Measurements from ENCODE around the gene GNG4. TPM values are rescaled to one million over a fixed set of nuclear protein-coding genes. Genes with fewer than 3 reads are reported as not detected.

The GNG4 gene
- total RNA-seq, 3 donors from 2014 or later, result 0.15 to 2.9 TPM; not detected in 1

DNA sequence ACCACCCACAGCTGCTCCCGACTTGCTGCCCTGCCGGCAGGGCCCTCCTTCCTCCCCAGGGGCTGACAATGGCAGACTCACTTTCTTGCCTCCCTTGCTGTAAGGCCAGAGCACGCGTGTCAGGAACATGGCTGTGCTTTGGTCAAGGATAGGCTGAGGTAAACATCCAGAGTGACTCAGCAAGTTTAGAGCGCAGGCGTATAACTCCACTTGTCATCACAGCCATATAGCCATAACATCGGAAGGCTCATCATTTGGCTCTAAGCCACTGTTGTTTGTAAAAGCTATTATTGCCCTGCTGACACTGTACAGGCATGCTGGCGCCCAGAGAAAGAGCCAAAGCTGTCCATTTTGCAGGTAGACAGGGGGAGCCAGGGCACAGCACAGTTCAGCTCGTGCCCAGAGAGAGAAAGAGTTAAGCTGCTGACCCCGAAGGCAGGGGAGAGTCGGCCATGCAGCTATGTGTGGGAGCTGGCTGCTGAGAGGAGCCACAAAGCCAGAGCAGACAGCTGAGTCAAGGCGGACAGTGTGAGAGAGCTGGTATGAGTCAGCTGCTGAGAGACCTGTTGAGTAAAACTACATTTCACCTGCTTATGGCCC is 60.6 kb downstream of the GNG4 start:
- Histone ChIP-seq H3K4me1 (no peaks in the 10 kb centered on the region), H3K9me3 (peaks cover 0 to 22% of the 10 kb centered on the region in 2 donors), H3K36me3 (no peaks in the 10 kb centered on the region), H3K27me3 (no peaks in the 10 kb centered on the region), H3K27ac (no peak overlapping the region), H3K4me3 (no peak overlapping the region)
- TF ChIP-seq POLR2AphosphoS5 (IDR thresholded peaks at IDR 0.05) (no peak), POLR2A (IDR thresholded peaks at IDR 0.05) (no peak), CTCF (IDR thresholded peaks at IDR 0.05) (no peak)
- intact Hi-C loops (cut with DNase I; ENCODE audit: low total_unique reads), result no loop called here
- no peak for DNase-seq (ENCODE audit: low spot score in 2 of 2)

DNA sequence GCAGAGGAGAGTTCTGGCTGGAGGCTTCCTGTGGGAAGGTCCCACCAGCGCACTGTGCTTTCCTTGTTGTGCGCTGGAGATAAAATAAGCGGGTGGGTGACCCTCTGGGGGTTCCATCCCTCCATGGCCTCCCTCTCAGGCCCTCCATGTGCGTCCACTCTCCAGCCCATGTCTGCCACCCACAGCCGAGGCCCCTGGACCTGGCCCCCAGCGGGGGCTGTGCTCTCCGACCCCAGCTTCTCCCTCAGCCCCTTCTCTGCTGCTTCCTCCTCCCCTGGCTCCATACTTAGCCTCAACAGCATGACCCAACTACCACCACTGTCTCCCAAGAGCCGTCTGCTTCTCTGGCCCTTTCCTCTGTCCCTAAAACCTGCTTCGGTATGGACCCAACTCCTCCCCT is 61.4 kb downstream of the GNG4 start:
- Histone ChIP-seq H3K36me3 (no peaks in the 10 kb centered on the region), H3K27me3 (no peaks in the 10 kb centered on the region), H3K4me1 (no peaks in the 10 kb centered on the region), H3K9me3 (peaks cover 0 to 22% of the 10 kb centered on the region in 2 donors), H3K27ac (no peak overlapping the region), H3K4me3 (no peak overlapping the region)
- intact Hi-C loops (cut with DNase I; ENCODE audit: low total_unique reads), result no loop called here
- DNase-seq (ENCODE audit: low spot score in 2 of 2), result no peak
- TF ChIP-seq POLR2AphosphoS5 (IDR thresholded peaks at IDR 0.05), result no peak
- no peak for TF ChIP-seq CTCF (IDR thresholded peaks at IDR 0.05)
- no peak for TF ChIP-seq POLR2A (IDR thresholded peaks at IDR 0.05)

- no peaks in the 10 kb centered on the region for H3K4me1 ChIP-seq
- TF ChIP-seq POLR2A (IDR thresholded peaks at IDR 0.05) (no peak), CTCF (IDR thresholded peaks at IDR 0.05) (no peak), POLR2AphosphoS5 (IDR thresholded peaks at IDR 0.05) (no peak)
- intact Hi-C loops (cut with DNase I; ENCODE audit: low total_unique reads), result no loop called here
- H3K9me3 ChIP-seq, result peaks cover 0 to 22% of the 10 kb centered on the region in 2 donors
- no peaks in the 10 kb centered on the region for H3K27me3 ChIP-seq
- H3K4me3 ChIP-seq, result no peak overlapping the region
- no peak for DNase-seq (ENCODE audit: low spot score in 2 of 2)
- H3K27ac ChIP-seq, result no peak overlapping the region
- H3K36me3 ChIP-seq, result no peaks in the 10 kb centered on the region
Observed at GRCh38 chr1:235586992-235587391, 62.6 kb downstream of the GNG4 start.

GRCh38 chr1:235586413-235586812 is 63.2 kb downstream of the GNG4 start:
- Histone ChIP-seq H3K27me3 (no peaks in the 10 kb centered on the region), H3K4me1 (no peaks in the 10 kb centered on the region), H3K4me3 (no peak overlapping the region), H3K27ac (no peak overlapping the region), H3K36me3 (no peaks in the 10 kb centered on the region), H3K9me3 (peaks cover 0 to 22% of the 10 kb centered on the region in 2 donors)
- peak in 1 of 2 donors; percentile 12 for DNase-seq (ENCODE audit: low spot score in 2 of 2)
- intact Hi-C loops (cut with DNase I; ENCODE audit: low total_unique reads), result no loop called here
- TF ChIP-seq POLR2A (IDR thresholded peaks at IDR 0.05) (no peak), CTCF (IDR thresholded peaks at IDR 0.05) (no peak), POLR2AphosphoS5 (IDR thresholded peaks at IDR 0.05) (no peak)

GRCh38 chr1:235584973-235585372 is 64.6 kb downstream of the GNG4 start:
- DNase-seq (ENCODE audit: low spot score in 2 of 2), result no peak
- intact Hi-C loops (cut with DNase I; ENCODE audit: low total_unique reads), result no loop called here

More at GRCh38 chr1:235584973-235585372, 64.6 kb downstream of the GNG4 start:
- TF ChIP-seq CTCF (IDR thresholded peaks at IDR 0.05) (no peak), POLR2A (IDR thresholded peaks at IDR 0.05) (no peak), POLR2AphosphoS5 (IDR thresholded peaks at IDR 0.05) (no peak)
- Histone ChIP-seq H3K9me3 (peaks cover 0 to 21% of the 10 kb centered on the region in 2 donors), H3K27ac (no peak overlapping the region), H3K27me3 (no peaks in the 10 kb centered on the region), H3K36me3 (no peaks in the 10 kb centered on the region), H3K4me3 (no peak overlapping the region), H3K4me1 (no peaks in the 10 kb centered on the region)

All from breast epithelium (tissue), 4 donors.